OCI-M1 (cell line): ENCODE measurements around the gene SUSD1.
A peak's percentile ranks its signal among the peaks of the same experiment; 100 is the strongest.
"Not testable (repeated sequence)": the region's sequence is repeated elsewhere in the genome, so short reads cannot be mapped to it uniquely, and the experiment has no call there.

Source experiments
- DNase-seq: peaks from one replicate; lab custom pipeline; 2025; lab: John Stamatoyannopoulos, UW

SUSD1 gene

GRCh38 chr9:112174965-112175795, at the start of gene SUSD1:
SUSD1 (minus strand) TSS chr9:112175297; CDS start chr9:112175235, 62 bp downstream.
- DNase-seq, result peak; percentile 72

- peak; percentile 93 for DNase-seq
These were observed 49.5 kb upstream of the SUSD1 start for GRCh38 chr9:112224401-112225289.

DNA sequence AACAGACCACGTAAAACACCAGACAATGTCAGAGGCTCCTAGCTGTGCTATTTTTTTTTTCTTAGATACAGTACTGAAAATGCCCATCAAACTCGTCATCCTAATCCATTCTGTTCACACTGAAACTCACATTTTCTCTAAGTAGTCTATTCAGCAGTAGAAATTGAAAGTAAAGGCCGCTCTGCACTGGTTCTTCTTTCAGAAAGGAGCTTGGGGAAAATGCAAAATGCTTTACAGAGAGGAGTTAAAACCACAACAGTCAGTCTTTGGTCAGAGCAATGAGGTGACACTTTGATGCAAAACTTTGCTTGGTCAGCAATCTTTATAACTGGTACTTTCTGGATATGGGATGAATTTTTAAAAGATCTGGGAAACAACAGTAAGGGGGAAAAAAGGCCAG, 43.8 kb upstream of the SUSD1 start:
- DNase-seq, result peak; percentile 25

DNA sequence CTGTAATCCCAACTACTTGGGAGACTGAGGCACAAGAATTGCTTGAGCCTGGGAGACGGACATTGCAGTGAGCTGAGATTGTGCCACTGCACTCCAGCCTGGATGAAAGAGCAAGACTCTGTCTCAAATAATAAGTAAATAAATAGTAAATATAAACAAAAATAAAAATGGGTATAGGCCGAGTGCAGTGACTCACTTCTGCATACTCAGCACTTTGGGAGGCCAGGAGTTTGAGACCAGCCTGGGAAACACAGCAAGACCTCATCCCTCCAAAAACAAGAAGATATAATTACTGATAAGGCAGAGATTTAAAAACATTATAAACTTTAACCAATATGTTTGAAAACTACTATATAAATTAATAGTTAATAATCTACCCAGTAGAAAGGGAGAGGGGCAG, 37.8 kb upstream of the SUSD1 start:
- no peak for DNase-seq

GRCh38 chr9:112207451-112207850, 32.4 kb upstream of the SUSD1 start:
- no peak for DNase-seq

DNA sequence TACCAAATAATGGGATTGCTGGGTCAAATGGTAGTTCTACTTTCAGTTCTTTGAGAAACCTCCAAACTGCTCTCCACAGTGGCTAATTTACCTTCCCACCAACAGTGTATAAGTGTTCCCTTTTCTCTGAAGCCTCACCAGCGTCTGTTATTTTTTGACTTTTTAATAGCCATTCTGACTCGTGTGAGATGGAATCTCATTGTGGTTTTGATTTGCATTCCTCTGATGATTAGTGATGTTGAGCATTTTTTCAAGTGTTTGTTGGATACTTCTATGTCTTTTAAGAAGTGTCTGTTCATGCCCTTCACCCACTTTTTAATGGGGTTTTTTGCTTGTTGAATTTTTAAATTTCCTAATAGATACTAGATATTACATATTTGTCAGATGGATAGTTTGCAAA, 28.4 kb upstream of the SUSD1 start:
- DNase-seq, result no peak

DNA sequence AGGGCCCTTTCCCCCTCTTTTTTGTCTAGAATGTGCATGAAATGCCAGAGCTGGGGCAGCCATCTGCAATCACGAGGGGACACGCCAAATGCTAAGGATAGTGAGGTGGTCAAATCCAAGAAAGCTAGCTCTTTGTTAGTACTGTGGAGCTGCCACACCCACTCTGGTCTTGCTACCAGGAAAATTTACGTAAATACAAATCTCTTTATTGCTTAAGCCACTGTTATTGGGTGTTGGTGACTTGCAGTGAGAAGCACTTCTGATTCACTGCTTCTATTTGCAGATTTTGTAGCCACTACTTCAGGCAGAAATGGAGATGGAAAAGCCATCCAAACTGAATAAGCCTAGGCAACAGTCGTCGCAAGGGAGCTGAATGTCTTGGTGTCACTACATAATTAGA, 25.6 kb upstream of the SUSD1 start:
- no peak for DNase-seq

- peak; percentile 19 for DNase-seq
These were observed 23.5 kb upstream of the SUSD1 start for GRCh38 chr9:112198646-112199045.

GRCh38 chr9:112194969-112195431, 19.9 kb upstream of the SUSD1 start:
- DNase-seq, result peak; percentile 72

DNA sequence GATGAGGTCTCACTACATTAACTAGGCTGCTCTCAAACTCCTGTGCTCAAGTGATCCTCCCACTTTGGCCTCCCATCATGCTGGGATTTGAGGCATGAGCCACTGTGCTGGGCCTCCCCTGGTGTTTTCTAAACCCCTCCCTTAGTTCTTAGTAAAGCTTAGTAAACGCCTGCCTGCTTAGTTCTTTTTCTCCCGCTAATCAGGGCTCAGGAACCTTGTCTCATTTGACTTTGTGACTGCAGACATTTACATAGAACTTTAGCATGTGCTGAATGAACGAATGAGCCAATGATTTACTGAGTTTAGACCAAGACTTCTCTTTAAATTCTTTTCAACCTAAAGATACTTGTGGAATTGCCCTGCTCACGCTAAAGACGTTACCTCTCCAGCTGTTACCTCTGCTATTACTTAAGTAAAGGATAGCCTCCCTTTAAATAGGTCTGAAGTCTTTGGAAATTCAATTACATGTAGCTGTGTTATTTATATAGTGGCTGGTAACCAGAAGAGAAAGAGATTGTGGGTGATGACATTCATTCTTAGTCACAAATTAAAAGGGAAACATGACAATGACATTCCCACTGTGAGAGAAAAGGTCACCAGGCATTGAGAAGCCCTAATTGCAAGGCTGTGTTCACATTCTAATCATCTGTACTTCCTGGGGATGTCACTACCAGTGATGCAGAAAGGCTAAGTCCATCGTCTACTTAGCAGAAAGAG, 18.6 kb upstream of the SUSD1 start:
- no peak for DNase-seq

DNA sequence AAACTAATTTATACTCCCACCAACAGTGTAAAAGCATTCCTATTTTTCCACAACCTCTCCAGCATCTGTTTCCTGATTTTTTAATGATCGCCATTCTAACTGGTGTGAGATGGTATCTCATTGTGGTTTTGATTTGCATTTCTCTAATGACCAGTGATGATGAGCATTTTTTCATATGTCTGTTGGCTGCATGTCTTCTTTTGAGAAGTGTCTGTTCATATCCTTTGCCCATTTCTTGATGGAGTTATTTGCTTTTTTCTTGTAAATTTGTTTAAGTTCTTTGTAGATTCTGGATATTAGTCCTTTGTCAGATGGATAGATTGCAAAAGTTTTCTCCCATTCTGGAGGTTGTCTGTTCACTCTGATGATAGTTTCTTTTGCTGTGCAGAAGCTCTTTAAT, 15.2 kb upstream of the SUSD1 start:
- not testable (repeated sequence) for DNase-seq

- DNase-seq, result no peak
These were observed 13.8 kb upstream of the SUSD1 start for GRCh38 chr9:112188884-112189283.

- no peak for DNase-seq
These were observed 12.3 kb upstream of the SUSD1 start for GRCh38 chr9:112187404-112187803.

GRCh38 chr9:112186695-112187094, 11.6 kb upstream of the SUSD1 start:
- no peak for DNase-seq

DNA sequence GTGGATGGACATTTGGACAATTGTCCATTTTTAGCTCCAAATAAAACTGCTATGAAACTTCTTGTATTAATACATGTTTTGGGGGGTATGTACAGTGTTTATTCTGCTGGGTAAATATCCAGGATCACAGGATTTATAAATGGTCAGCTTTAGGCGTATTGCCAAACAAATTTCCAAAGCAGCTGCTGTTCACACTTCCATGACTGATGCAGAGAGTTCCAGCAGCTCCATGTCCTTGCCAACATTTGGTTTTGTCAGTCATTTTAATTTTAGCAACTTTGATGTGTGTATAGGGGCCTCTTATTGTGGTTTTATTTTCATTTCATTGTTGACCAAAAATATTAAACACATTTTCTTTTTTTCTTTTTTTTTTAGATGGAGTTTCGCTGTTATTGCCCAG, 9.8 kb upstream of the SUSD1 start:
- no peak for DNase-seq

- DNase-seq, result peak; percentile 12
These were observed 9.1 kb upstream of the SUSD1 start for GRCh38 chr9:112184221-112184620.

DNA sequence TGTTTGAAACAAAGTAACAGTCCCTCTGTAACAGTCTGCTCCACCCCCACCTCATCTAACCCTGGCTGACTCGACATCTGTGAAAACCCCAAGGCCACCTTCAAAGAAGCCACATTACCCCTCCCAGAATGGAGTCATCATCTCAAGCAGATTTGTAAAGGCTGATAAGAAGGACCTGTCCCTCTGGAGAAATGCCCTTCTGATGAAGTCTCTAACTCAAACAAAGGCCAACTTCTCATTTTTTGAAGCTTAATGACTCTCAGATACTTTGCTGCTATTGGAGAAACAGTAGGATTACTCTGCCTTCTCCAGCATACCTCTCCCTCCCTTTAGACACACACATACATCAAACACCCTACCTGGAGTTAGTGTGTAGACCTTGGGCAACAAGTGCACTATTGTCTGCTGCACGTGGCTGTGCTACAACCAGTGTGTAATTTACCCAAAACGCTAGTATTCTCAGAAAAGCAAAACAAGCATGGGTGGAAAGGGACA, 5.3 kb upstream of the SUSD1 start:
- DNase-seq, result peak; percentile 94

- peak; percentile 44 for DNase-seq
These were observed 4.7 kb upstream of the SUSD1 start for GRCh38 chr9:112179816-112180215.

DNA sequence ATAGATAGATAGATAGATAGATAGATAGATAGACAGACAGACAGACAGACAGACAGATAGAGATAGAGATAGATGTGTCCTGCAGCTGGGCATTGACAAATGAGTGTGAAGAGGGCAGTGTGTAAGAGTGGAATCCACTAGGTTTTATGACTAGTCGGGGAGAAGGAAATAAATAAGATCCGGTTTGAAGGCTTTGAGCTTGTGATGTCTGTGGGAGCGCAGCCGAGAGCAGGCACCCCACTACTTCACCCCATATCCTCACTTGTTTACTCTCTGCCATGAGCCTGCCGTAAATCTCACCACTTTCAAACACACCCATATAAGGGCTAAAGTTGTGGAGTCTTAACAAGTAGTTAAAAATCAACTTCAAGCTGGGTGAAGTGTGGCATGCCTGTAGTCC, 1.4 kb upstream of the SUSD1 start:
- DNase-seq, result no peak

DNA sequence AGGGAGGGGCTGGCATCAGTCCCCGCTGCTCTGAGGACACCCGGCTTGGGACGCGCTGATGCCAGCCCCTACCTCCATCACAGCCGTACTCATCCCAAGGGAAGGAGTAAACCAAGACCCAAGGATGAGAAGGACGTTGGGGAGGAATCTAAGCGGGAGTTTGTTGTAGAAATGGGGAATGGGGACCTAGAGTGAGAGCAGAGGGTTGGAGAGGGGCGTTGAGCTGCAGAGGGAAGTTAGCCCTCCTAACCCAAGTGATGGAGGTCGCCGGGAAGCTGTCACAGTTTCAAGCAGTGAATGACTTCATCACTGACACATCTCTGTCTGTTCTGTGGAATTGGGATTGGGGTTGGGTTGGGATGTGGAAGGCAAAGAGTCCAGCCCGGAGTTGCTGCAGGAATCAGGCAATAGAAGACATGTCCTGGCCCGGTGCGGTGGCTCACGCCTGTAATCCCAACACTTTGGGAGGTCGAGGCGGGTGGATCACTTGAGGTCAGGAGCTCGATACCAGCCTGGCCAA, 759 bp upstream of the SUSD1 start:
- DNase-seq, result no peak

DNA sequence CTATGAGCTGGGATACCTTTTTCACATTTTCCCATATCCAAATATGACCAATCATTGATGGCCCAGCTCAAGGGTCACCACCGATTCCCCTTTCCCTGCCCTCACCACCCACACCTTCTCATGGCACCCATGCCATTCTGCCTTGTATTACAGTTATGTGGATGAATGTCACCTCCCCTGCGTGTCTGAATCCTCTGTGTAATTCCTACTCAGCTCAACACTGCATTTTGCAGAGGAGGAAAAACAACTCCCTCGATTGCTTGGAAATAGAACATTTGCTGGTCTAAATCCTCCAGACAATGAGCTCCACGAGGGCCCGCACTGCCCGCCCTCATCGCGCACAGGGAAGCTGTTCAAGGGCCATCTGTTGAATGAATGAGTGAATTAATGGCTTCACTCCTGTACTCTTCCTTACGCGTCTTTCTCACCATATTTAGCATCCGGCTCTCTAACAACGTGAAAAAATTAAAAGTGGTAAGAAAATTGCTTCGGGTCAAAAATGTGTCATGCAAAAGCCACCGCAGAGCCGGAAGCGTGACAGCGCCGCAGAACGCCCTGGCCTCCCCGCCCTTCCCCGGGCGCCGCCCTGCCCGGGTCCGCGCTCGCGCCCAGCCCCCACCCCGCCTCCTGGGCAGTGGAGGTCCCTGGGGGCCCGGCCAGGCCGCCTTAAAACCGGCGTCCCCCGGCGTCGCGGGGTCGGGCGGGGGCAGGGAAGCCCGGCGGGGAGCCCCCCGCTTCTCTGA, 704 bp downstream of the SUSD1 start:
- DNase-seq, result peak; percentile 84
